Activated CD4-positive, alpha-beta T cell treated with anti-CD3 and anti-CD28 coated beads, Interleukin-2, amount 50 U/mL, for 24 hours (primary cell): ENCODE results near the gene INPP4B.

Experiments
- DNase-seq, 2 donors: peaks; one replicate each; pipeline ENCODE4 v3.0.0-alpha.2; 2020; ENCODE audit warnings: low read depth in 1 of 2, low spot score in 1 of 2

Gene INPP4B

DNA sequence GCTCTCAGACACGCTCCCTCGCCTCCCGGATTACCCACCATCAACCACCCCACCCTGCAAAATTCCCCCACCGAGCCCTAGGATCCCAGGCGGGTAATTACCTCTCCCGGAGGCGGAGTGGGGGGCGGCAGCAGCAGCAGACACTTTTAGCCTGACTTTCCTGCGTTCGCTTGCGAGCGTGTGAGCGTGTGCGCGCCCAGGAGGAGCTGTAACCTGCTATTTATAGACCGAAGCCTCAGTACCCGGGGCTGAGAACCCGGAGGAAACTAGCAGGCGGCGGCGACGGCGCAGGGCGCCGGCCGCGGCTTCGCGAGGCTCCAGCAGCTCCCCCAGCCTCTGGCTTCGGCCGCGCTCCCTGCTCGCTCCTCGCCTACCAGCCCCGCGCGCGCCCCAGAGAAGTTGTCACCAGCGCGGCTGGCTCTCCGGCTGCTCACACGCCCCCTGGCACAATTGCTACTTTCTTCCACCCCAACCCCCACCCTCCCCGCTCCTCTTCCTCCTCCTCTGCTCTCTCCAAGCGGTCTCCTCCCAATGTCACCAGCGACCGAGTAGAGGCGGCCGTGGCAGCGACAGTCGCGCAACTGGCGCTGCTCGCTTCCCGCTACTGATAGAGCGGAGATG is at the start of gene INPP4B:
TSS of gene INPP4B (minus strand) at position 194 of the 621 bp plus-strand sequence.
- peak; percentile 24 to 27 for DNase-seq

DNA sequence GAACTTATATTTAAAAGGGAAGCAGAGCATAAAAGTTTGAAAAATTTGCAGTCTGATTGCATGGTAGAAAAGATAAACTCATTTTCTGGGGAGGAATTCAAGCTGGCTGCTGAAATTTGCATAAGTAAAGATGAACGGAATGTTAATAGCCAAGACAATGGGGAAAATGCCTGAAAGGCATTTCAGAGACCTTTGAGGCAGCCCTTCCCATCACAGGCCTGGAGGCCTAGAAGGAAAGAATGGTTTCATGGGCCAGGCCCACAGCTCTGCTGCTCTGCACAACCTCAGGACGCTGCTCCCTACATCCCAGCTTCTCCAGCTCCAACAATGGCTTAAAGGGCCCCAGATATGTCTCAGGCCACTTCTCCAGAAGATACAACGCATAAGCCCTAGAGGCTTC is 46.9 kb upstream of the INPP4B start:
- no peak for DNase-seq

GRCh38 chr4:142886566-142886965 is 40.5 kb upstream of the INPP4B start:
- no peak for DNase-seq

DNA sequence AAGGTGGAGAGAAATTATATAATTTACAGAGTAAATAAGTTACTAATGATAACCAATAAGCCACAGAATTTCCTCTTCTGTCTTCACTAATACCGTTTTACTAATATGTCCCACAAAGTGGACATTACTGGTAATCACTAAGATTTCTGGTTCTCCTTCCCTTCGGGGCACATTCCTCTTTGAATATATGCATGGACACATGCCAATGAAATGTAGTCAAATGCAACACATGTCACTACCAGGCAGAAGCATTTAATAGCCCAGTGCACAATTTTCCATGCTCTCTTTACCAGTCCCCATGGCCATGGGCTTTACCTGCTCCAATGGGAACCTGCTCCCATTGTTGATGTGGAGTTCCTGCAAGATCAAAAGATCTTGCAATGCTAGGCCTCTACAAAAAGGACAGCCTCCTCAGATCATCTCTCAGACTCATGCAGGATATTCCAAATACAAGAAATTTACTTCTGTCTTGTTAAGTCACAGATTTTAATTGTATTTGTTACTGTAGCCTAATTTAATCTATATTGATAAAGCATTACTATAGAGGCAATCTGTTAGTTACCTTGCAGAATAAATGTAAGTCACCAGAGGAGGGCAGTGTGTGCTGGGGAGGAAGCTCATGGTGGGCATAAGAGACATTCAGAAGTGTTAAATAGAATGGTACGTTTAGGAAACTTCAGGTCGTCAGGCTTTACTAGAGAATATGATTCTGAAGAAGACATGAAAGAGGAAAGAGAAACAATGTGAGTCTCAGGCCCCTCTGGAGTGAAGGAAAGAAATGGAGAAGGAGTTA is 37.1 kb upstream of the INPP4B start:
- no peak for DNase-seq

DNA sequence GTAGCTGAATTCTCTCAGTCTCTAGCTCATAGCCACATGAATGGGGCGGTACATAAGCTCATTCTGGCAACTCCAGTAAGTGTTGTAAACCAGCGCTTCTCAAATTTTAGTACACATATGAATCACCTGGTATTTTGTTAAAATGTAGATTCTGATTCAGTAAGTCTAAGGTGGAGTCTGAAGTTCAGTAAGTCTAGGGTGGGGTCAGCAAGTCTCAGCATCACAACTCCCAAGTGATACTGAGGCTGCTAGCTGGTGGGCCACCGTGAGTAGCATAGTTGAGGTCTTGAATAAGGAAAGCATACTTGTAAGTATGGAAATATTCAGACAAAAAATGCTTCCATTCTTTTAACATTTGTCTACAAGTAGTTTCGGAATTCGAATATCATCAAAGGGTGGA is 36.1 kb upstream of the INPP4B start:
- DNase-seq: no peak

- no peak for DNase-seq
These were observed 35.2 kb upstream of the INPP4B start for GRCh38 chr4:142881331-142881730.

DNA sequence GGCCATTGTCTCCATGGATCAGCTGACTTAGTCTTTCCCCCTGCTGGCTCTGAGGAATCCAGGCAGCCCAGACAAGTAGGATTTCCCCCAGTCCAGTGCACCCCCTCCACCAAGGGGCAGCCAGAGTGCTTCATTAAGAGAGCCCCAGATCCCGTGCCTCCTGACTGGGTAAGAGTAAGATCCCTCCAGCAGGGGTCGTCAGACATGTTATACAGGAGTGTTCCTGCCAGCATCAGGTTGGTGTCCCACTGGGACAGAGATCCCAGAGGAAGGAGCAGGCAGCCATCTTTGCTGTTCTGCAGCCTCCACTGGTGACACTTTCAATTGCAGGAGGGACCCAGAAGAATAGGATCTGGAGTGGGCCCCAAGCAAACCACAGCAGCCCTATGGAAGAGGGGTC is 29.0 kb upstream of the INPP4B start:
- DNase-seq: no peak

DNA sequence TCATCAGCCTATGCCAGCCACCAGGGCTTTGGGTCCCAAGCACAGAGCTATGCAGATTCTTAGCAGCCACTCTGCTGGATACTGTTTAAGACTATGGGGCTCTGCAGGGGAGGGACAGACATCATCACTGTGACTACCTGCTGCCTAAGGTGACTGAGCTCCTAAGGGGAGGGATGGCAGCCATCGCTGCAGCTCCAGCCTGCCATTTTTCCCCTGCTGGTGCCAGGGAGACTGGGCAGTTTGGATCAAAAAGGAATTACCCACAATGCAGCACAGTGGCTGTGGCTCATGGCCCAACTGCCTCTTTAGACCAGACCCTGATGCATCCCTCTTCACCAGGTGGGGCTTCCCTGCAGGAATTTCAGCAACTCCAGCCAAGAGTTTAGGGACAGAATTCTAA is 28.6 kb upstream of the INPP4B start:
- no peak for DNase-seq

DNA sequence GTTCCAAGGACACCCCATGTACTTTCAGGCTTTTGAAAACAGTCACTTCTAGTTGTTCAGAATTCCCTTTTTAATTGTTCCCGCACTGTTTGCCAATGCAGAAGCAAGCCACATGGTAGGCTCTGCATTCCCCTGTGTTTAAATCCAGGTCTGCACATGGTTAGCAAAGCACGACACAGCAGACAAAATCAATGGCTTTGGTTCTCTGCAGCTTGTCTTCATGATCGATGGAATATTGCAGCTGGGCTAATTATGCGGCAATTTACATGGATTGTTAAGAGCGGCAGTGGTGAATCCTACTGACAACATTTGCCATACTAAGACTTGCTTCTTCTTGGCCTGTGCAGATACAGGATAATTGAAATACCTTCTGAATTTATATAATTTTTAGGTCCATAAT is 20.6 kb upstream of the INPP4B start:
- no peak for DNase-seq

DNA sequence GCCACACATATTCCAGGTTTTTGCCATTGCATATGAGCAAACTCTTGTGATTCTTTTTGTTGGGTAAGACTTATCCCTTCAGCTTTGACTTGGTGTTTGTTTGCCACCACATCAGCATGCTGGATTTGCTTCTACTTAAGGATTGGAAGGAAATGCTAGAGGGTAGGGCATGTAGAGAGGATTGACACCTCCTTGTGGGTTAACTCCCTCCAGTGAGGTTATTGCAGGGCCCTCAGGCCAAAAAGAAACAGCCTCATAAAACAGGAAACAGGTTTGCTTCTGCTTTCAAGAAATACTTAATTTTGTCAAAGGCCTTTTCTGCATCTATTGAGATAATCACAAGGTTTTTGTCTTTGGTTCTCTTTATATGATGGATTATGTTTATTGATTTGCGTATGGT is 15.2 kb upstream of the INPP4B start:
- DNase-seq: no peak

GRCh38 chr4:142858965-142859364 is 12.9 kb upstream of the INPP4B start:
- no peak for DNase-seq

GRCh38 chr4:142858446-142858845 is 12.3 kb upstream of the INPP4B start:
- DNase-seq: no peak

GRCh38 chr4:142856576-142856975 is 10.5 kb upstream of the INPP4B start:
- no peak for DNase-seq

DNA sequence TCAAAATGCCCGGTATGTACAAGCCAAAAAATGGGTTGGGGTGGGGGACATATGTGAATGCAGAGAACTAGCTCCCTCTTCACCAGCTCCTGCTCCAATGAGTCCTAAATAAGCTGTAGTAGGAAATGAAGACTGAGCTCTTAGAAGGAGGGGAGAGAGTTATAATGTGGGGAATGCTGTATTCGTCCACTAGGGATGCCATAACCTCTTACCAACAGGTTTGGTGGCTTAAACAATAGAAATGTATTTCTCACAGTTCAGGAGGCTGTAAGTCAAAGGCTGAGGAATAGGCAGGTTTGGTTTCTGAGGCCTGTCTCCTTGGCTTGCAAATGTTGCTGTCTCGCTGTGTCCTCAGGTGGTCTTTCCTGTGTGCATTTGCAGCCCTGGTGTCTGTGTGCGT is 4.4 kb upstream of the INPP4B start:
- DNase-seq: no peak

DNA sequence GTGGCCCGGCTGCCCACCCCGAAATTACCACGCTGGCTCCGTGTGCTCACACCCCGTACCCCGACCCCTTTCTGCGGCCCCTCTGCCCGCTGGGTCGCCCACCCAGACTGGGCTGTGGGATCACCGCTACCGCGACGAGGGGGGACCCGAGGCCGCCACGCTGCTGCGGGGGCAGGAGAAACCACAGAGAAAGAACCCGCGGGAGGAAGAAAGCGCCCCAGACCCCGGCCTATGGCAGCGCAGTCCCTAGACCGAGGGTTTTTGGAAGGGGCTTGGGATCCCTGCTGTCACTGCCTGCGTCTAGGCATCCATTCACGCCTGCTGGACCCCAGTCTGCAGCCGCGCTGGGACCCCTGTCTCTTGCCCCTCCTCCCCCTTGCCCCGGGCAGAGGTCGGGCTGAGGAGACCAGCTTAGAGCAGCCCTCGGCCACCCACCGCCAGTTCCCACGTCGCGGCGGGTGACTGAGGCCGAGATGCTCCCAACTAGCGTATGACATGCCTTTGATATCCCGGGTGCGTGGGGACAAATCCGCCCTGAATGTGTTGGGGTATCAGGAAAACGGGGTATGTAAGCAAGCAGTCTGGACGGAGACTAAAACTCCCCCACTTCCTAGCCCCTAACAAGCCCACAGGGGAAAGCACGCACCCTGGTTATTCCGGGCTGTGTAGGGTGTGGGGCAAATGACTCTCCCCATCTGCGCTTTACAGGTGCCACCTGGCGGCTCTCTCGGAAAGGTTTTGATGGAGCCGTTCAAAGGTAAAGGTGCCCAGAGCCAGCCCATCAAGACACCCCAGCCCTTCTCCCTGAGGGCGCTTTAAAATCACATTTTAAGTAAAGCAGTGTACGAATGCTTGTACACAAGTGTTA is 862 bp upstream of the INPP4B start:
- peak; percentile 52 to 59 for DNase-seq

DNA sequence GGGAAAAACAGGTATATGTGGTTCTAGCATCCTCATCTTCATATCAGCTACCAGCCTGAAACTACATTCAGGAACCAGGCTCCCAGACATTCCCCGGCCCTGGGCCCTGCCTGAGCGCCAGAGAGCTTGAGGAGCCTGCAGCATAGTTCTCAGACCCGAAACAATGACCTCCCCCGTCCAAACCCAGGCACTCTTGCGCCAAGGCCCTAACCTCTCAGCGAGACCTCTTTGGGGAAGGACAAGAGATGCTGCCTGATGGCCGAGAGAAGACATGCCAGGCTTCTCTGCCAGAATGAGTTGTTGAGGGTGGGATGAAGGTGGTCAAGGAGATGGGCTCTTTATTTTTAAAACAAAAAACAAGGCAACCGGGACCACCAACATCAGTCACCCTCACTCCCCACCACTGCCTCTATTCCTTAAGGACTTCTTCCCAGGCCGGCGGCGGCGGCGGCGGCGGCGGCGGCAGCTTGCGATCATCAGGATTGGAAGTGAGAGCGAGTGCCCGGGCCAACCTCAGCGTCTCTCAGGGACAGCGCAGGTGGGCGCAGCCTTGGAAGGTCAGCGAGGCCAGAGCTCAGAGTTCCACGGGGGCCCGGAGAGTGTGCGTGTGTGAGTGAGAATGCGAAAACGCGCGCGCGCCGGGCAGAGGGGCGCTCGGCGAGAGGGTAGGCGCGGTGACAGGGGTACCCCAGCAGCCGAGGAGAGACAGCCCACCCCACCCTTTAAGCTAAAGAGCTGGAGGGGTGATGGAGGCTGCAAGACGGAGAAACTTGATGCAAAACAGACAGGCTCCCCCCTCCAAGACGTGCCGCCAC is 601 bp downstream of the INPP4B start:
- DNase-seq: no peak

GRCh38 chr4:142844782-142845181 is 1.3 kb downstream of the INPP4B start:
- DNase-seq: no peak

GRCh38 chr4:142840516-142841123 is 5.5 kb downstream of the INPP4B start:
- DNase-seq: peak in 1 of 2 donors; percentile 12

DNA sequence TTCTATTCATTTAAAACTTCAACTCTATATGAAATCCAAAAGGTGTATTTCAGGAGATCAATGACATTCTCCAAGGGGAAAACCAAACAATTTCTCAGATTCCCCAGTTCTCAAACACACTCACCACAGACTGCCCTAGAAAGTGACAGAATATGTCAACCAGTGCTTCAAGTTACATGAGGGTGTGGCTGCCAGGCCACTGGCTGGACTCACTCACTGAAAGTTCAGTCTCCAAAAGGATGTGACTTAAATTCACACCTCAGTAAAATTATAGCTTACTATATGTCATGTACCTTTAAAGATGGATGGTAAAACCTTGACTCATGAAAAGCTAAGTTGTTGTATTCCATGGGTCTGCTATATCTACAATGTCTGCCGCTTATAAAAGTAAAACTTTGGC is 7.3 kb downstream of the INPP4B start:
- no peak for DNase-seq

GRCh38 chr4:142832022-142832421 is 14.1 kb downstream of the INPP4B start:
- no peak for DNase-seq
